Measurements from ENCODE around the gene GABRB1.

DNA sequence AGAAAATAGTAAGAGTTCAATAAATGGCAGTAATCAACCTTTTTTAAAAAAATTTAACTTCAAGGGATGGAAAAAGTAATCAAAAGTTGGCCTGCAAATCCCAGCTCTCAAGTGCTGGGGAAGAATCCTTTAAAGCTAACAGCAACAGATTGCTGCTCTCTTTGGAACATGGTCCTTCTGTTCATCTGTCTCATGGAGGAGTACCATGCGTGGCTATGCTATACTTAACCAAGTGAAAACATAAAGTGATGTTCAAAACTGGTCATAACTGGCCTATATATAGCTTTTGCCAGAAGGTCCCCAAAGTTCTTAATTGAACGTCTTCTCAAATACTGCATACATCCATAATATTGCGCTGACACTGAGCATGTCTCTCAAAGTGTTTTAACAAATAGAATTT, 154.4 kb downstream of the GABRB1 start:
- TF ChIP-seq, protein P1, sequence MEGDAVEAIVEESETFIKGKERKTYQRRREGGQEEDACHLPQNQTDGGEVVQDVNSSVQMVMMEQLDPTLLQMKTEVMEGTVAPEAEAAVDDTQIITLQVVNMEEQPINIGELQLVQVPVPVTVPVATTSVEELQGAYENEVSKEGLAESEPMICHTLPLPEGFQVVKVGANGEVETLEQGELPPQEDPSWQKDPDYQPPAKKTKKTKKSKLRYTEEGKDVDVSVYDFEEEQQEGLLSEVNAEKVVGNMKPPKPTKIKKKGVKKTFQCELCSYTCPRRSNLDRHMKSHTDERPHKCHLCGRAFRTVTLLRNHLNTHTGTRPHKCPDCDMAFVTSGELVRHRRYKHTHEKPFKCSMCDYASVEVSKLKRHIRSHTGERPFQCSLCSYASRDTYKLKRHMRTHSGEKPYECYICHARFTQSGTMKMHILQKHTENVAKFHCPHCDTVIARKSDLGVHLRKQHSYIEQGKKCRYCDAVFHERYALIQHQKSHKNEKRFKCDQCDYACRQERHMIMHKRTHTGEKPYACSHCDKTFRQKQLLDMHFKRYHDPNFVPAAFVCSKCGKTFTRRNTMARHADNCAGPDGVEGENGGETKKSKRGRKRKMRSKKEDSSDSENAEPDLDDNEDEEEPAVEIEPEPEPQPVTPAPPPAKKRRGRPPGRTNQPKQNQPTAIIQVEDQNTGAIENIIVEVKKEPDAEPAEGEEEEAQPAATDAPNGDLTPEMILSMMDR (IDR thresholded peaks at IDR 0.05), result no peak
- no peak for TF ChIP-seq POLR2A (IDR thresholded peaks at IDR 0.05)
